SIG-M5 treated with dmso at 0.1 percent for 504 hours (cell line): Measurements from ENCODE around the gene IGFBPL1.
"Not testable (repeated sequence)": the region's sequence is repeated elsewhere in the genome, so short reads cannot be mapped to it uniquely, and the experiment has no call there.

Experiments
- DNase-seq: peaks from one replicate; lab custom pipeline; 2025; ENCODE audit not compliant: unreplicated experiment; lab: John Stamatoyannopoulos, UW

IGFBPL1 gene

GRCh38 chr9:38423973-38424843 is at the start of gene IGFBPL1:
Gene IGFBPL1 (minus strand): TSS chr9:38424454. CDS start chr9:38424424, 30 bp downstream.
- no peak for DNase-seq

- DNase-seq = not testable (repeated sequence)
Measured at GRCh38 chr9:38472583-38473249, 48.5 kb upstream of the IGFBPL1 start.

GRCh38 chr9:38467404-38467803 is 43.1 kb upstream of the IGFBPL1 start:
- no peak for DNase-seq

- DNase-seq = no peak
Measured at GRCh38 chr9:38453835-38454234, 29.6 kb upstream of the IGFBPL1 start.

- DNase-seq = no peak
Measured at GRCh38 chr9:38451162-38451561, 26.9 kb upstream of the IGFBPL1 start.

GRCh38 chr9:38447703-38448102 is 23.4 kb upstream of the IGFBPL1 start:
- no peak for DNase-seq

GRCh38 chr9:38445154-38446043 is 21.1 kb upstream of the IGFBPL1 start:
- DNase-seq = no peak

GRCh38 chr9:38443597-38443996 is 19.3 kb upstream of the IGFBPL1 start:
- no peak for DNase-seq

- no peak for DNase-seq
Measured at GRCh38 chr9:38443181-38443580, 18.9 kb upstream of the IGFBPL1 start.

GRCh38 chr9:38442473-38443096 is 18.3 kb upstream of the IGFBPL1 start:
- DNase-seq = no peak

GRCh38 chr9:38441347-38442085 is 17.3 kb upstream of the IGFBPL1 start:
- no peak for DNase-seq

GRCh38 chr9:38440516-38440915 is 16.3 kb upstream of the IGFBPL1 start:
- DNase-seq = no peak

- DNase-seq = no peak
Measured at GRCh38 chr9:38439916-38440301, 15.7 kb upstream of the IGFBPL1 start.

- DNase-seq = no peak
Measured at GRCh38 chr9:38439291-38439915, 15.1 kb upstream of the IGFBPL1 start.

- peak; percentile 63 for DNase-seq
Measured at GRCh38 chr9:38437193-38437823, 13.1 kb upstream of the IGFBPL1 start.

GRCh38 chr9:38436708-38437107 is 12.5 kb upstream of the IGFBPL1 start:
- DNase-seq = no peak

GRCh38 chr9:38435521-38435920 is 11.3 kb upstream of the IGFBPL1 start:
- DNase-seq = no peak

GRCh38 chr9:38434853-38435252 is 10.6 kb upstream of the IGFBPL1 start:
- no peak for DNase-seq

GRCh38 chr9:38434365-38434764 is 10.1 kb upstream of the IGFBPL1 start:
- DNase-seq = no peak
